Measurements from ENCODE around the gene GHITM.

GHITM gene

DNA sequence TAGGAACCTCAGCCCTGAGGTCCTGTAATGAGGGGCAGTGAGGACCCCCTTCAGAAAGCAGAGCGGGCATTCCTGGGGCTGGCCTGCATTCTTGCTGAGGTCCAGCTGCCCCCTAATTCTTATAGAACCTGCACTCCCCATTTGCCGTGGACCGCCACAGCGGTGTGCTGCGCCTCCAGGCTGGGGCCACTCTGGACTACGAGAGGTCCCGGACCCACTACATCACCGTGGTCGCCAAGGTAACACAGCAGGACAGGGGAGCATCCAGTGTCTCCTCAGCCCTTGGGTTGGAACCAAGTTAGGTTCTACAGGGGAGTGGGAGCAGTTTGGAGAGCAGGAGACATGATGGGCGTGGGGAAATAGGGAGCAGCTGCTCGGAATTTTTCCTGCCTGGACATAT lies 62.4 kb downstream of the GHITM start:
- DNase-seq, result no peak

DNA sequence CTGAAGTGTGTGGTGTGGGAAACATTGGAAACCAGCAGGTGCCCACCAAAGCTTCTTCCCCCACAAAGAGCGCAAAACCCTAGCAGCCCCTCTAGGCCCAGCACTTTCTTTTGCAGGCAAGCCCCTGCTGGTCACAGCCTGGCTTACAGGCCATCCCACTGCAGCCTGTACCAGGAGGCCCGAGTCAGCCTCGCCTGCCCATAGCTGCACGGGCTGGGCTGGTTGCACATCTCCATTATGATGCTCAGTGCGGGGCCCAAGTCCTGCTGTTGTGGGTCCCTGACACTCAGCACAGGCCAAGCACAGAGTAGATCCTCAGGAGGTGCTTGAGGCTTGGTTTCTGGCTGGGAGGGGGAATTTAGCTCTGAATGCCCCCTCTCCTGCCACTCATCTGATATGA lies 63.0 kb downstream of the GHITM start:
- no peak for DNase-seq

All from DMS53 (cell line).